HG02885 (cell line): ENCODE results near the gene SREK1.
"Not testable (repeated sequence)": the region's sequence is repeated elsewhere in the genome, so short reads cannot be mapped to it uniquely, and the experiment has no call there.

Experiments
- ATAC-seq: cut with Tn5 transposase; IDR thresholded peaks from one replicate; pipeline ENCODE4 v1.9.1; 2021; ENCODE audit warnings: mild to moderate bottlenecking; ENCODE audit not compliant: unreplicated experiment, poor library complexity

SREK1 gene

GRCh38 chr5:66209350-66209749, 65.2 kb downstream of the SREK1 start:
- ATAC-seq: no peak

- no peak for ATAC-seq
Observed at GRCh38 chr5:66209794-66210193, 65.7 kb downstream of the SREK1 start.

GRCh38 chr5:66213533-66213932, 69.4 kb downstream of the SREK1 start:
- no peak for ATAC-seq

GRCh38 chr5:66222455-66222854, 78.4 kb downstream of the SREK1 start:
- ATAC-seq: no peak

GRCh38 chr5:66222896-66223295, 78.8 kb downstream of the SREK1 start:
- ATAC-seq: not testable (repeated sequence)

- no peak for ATAC-seq
Observed at GRCh38 chr5:66223637-66224036, 79.5 kb downstream of the SREK1 start.

- no peak for ATAC-seq
Observed at GRCh38 chr5:66224274-66224673, 80.2 kb downstream of the SREK1 start.

- no peak for ATAC-seq
Observed at GRCh38 chr5:66224773-66225553, 80.9 kb downstream of the SREK1 start.

- no peak for ATAC-seq
Observed at GRCh38 chr5:66230551-66230950, 86.5 kb downstream of the SREK1 start.

- ATAC-seq: no peak
Observed at GRCh38 chr5:66231508-66231907, 87.4 kb downstream of the SREK1 start.

- ATAC-seq: no peak
Observed at GRCh38 chr5:66232275-66232674, 88.2 kb downstream of the SREK1 start.

- no peak for ATAC-seq
Observed at GRCh38 chr5:66232706-66233445, 88.8 kb downstream of the SREK1 start.
